NCI-H774 (cell line): Measurements from ENCODE around the gene DLK2.
"Not testable (repeated sequence)": the region's sequence is repeated elsewhere in the genome, so short reads cannot be mapped to it uniquely, and the experiment has no call there.

Source experiments
- DNase-seq: peaks from one replicate; lab custom pipeline; 2025; lab: John Stamatoyannopoulos, UW

DLK2 gene

DNA sequence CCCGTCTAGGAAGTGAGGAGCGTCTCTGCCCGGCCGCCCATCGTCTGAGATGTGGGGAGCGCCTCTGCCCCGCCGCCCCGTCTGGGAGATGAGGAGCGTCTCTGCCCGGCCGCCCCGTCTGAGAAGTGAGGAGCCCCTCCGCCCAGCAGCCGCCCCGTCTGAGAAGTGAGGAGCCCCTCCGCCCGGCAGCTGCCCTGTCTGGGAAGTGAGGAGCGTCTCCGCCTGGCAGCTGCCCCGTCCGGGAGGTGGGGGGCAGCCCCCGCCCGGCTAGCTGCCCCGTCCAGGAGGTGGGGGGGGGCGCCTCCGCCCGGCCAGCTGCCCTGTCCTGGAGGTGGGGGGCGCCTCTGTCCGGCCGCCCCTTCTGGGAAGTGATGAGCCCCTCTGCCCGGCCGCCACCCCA, 30.3 kb downstream of the DLK2 start:
- DNase-seq, result not testable (repeated sequence)

DNA sequence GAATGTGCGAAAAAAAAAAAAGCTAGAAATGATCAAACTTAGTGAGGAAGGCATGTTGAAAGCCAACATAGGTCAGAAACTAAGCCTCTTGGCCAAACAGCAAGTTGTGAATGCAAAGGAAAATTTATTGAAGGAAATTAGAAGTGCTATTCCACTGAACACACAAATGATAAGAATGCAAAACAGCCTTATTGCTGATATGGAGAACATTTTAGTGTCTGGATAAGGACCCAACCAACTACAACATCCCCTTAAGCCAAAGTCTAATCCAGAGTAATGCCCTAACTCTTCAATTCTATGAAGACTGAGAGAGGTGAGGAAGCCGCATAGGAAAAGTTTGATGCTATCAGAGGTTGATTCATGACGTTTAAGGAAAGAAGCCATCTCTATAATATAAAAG, 33.5 kb downstream of the DLK2 start:
- no peak for DNase-seq

DNA sequence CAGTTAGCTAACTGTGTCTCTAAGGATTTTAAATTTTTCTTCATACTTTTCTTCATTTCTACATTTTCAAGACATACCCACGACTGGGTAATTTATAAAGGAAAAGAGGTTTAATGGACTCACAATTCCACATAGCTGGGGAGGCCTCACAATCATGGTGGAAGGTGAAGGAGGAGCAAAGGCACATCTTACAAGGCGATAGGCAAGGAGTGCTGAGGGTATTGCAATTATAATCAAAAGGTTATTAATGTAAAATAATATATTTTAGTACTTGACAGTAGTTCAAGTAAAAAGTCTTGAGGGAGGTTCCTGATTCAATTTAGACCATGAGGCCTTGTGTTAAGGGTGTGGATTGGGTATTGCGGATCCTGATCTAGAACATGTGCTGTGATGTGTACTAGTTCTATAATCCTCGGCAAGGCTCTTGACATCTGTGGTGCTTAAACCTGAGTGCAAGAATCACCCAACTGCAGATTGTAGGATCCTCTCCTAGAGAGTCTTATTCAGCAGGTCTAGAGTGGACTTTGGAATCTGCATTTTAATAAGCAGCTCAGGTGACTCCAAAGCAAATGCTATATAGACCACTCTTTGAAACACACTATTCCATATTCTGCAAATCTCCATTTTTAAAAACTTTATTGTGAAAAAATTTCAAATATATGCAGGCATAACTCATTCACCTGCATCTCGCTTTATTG, 35.2 kb downstream of the DLK2 start:
- no peak for DNase-seq

DNA sequence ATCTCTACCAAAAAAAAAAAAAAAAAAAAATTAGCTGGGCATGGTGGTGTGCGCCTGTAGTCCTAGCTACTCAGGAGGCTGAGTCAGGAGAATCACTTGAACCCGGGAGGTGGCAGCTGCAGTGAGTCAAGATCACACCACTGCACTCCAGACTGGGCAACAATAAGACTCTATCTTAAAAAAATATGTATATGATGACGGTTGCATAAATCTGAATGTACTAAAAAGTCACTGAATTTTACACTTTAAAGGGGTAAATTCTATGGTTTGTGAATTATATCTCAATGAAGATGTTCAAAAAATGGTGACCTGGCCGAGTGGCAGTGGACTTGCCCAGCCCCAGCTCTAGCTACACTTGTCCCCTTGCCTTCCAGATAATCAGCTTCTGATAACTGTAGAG, 38.4 kb downstream of the DLK2 start:
- DNase-seq, result no peak

DNA sequence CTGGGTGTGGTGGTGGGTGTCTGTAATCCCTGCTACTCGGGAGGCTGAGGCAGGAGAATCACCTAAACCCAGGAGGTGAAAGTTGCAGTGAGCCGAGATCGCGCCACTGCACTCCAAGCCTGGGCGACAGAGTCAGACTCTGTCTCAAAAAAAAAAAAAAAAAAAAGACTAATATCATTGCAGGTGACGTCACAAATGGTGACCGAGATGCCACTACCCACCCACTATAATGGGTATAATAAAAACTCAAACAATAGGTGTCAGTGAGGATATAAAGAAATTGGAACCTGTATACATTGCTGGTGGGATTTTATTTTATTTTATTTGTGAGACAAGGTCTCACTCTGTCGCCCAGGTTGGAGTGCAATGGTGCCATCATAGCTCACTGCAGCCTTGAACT, 40.1 kb downstream of the DLK2 start:
- DNase-seq, result not testable (repeated sequence)

DNA sequence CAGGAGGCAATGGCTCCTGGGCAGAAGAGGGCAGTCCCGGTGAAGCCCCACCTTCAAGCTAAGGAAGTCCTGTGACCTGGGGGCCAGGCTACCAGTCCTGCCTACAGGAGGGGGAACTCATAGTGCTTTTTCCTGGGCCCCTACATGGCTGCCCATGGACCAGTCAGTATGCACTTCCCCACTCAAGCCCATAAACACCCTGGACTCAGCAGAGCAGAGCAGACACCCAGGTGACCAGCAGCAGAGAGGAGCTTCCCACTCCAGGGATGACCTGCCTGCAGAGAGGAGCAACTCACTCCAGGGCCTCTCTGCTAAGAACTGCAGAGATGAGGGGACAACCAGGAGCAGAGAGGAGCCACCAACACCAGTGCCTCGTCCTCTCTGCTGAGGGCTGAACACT, 42.3 kb downstream of the DLK2 start:
- no peak for DNase-seq

DNA sequence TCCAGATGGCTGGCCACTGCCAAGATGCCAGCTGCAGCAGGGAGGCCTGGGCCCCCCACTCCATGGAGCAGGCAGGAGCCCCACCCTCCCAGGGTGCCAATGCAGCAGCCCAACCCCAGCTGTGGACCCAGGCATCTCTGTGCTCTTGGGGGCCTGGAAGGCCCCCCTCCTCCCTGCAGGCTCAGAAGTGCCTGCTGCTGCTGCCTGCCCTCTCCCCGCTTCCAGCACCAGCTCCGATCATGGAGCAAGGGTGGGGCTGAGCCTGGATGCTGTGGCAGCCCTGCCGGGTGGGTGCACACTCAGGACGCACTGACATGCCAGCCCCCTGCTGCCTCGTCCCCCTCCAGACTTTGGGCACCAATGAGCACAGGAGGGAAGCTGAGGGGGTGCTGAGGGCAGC, 42.8 kb downstream of the DLK2 start:
- no peak for DNase-seq

DNA sequence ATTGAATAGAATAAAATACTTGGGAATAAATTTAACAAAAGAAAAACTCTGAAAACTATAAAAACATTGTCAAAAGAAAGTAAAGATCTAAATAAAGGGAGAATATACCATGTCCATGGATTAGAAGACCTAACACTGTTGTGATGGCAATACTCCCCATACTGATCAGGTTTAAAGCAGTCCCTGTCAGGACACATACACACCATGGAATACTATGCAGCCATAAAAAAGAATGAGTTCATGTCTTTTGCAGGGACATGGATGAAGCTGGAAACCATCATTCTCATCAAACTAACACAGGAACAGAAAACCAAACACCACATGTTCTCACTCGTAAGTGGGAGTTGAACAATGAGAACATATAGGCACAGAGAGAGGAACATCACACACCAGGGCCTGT, 44.6 kb downstream of the DLK2 start:
- DNase-seq, result not testable (repeated sequence)

DNA sequence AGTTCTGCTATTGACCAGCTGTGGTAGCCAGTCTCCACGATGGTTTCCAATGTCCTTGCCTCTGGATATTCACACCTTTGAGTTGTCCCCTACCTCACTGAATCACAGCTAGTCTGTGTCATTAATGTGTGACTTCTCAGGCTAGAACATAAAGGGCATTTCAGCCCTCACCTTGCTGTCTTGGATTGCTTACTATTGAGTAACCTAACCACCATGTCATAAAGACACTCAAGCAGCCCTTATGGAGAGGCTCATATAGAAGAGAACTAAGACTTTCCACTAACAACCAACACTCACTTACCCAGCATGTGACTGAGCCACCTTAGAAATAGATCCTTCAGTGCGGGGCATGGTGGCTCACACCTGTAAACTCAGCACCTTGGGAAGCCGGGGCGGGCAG, 47.1 kb downstream of the DLK2 start:
- no peak for DNase-seq

DNA sequence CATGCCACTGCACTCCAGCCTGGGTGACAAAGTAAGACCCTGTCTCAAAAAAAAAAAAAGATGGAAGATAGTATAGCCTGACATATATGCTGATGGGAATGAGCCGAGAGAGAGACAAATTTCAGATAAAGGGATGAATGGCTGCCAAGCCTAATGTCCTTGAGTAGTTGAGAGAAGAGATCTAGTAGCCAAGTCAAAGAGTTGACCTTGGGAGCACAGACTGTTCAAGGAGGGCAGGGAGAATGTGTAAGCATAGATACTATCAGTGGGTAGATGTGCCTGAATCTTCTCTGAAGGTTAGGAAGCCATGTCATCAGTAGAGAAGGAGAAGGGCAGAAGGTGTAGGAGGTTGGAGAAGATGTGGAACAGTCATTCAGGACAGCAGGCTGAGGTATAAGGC, 48.1 kb downstream of the DLK2 start:
- DNase-seq, result no peak

DNA sequence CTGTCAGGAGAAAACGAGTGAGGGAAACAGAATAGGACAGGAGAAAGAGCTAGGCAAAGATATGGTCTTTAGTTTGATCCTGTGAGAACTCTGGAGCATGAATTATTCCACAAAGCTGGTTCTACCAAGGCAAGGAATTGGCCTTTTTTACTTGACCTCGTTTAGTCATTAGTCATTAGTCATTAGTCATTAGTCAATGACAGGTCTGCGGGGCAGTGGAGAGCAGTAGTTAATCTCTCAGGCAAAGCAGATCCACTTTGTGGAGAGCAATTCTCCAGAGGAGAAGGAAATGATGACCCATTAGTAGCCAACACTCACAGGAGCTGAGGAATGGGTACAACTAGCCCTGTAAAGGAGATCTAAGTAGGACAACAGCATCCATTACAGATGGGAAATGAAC, 50.0 kb downstream of the DLK2 start:
- DNase-seq, result no peak

DNA sequence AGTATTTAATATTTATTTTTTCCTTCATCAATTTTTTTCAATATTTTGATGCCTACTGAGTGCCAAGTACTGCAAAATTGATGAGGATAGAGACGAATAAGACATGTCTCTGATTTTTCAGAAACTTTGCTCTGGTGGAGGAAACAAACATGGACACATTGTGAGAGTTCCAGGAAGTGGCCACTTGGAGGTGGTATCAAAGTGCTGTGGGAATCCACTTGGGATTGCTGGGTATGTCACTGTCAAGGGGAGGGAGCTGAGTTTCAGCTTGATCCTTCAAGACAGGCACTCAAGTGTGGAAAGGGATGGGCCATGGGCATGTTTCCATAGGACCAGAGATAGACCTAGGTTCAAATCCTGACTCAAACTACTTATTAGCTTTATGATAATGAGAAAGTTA, 52.5 kb downstream of the DLK2 start:
- no peak for DNase-seq

DNA sequence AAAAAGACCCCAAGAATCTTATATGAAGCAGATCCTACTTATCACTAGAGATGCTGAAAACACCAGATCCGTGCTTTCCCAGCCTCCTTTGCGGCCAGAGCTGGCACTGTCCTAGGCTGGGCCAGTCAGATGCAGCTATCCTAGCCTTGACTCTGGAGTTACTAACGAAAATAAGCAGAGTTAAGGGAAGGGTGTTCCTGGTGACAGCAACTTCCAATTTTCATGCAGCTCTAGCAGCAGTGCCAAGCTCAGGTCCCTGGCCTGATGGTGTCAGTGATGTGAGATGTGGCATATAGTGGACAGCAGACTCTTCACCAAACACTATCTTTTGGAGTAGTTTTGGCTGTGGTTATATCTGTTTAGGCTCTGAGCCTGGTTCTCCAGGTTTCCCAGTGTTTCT, 53.6 kb downstream of the DLK2 start:
- no peak for DNase-seq
